AG04450 (cell line): ENCODE measurements around the gene TSACC. TPM values are rescaled to one million over a fixed set of nuclear protein-coding genes. Genes with fewer than 3 reads are reported as not detected.
A peak's percentile ranks its signal among the peaks of the same experiment; 100 is the strongest.
"Not testable (repeated sequence)": the region's sequence is repeated elsewhere in the genome, so short reads cannot be mapped to it uniquely, and the experiment has no call there.

Source experiments
- CTCF ChIA-PET: fragments of 300-600, 350-600 bp; formaldehyde crosslinking; extraction: SDS; loops from one replicate; lab custom pipeline; 2022; ENCODE audit warnings: antibody characterized with exemption, inconsistent platforms; lab: Charles Lee
- POLR2A ChIA-PET: fragments of 350-600 bp; formaldehyde crosslinking; extraction: SDS; loops from one replicate; lab custom pipeline; 2021; ENCODE audit warnings: antibody characterized with exemption, inconsistent platforms; lab: Yijun Ruan, JAX
- DNase-seq: peaks from one replicate; pipeline ENCODE4 v3.0.0-alpha.2; 2011; ENCODE audit warnings: low read depth, low spot score
- H3K27ac ChIP-seq: one replicate; pipeline ENCODE4 v1.5.1; 2012; ENCODE audit warnings: low read depth, low read length, control low read depth
- H3K27me3 ChIP-seq: one replicate; pipeline ENCODE4 v1.6.0; 2012; ENCODE audit warnings: low read length; ENCODE audit not compliant: control insufficient read depth, insufficient read depth
- H3K4me3 ChIP-seq: 2 replicates; pipeline ENCODE4 v1.5.1; 2011; ENCODE audit warnings: mild to moderate bottlenecking, low read depth, low read length, control low read depth
- H3K9me3 ChIP-seq: 2 replicates; pipeline ENCODE4 v1.5.1; 2012; ENCODE audit warnings: low read length; ENCODE audit not compliant: control insufficient read depth, insufficient read depth
- polyA plus RNA-seq: library from polyadenylated mRNA; depleted of rRNA; stranded (reverse); fragments of >200 nt; gene quantifications from 2 replicates; pipeline ENCODE4 v1.2.3, GENCODE V29; 2011
- TF ChIP-seq, protein P1 (sequence below): IDR thresholded peaks from 2 replicates; pipeline ENCODE4 v1.5.1; 2011; ENCODE audit warnings: low read depth, low read length, control low read depth, inconsistent platforms

The TSACC gene
- polyA plus RNA-seq, 1 experiment = 0.27 TPM

- TF ChIP-seq, protein P1, sequence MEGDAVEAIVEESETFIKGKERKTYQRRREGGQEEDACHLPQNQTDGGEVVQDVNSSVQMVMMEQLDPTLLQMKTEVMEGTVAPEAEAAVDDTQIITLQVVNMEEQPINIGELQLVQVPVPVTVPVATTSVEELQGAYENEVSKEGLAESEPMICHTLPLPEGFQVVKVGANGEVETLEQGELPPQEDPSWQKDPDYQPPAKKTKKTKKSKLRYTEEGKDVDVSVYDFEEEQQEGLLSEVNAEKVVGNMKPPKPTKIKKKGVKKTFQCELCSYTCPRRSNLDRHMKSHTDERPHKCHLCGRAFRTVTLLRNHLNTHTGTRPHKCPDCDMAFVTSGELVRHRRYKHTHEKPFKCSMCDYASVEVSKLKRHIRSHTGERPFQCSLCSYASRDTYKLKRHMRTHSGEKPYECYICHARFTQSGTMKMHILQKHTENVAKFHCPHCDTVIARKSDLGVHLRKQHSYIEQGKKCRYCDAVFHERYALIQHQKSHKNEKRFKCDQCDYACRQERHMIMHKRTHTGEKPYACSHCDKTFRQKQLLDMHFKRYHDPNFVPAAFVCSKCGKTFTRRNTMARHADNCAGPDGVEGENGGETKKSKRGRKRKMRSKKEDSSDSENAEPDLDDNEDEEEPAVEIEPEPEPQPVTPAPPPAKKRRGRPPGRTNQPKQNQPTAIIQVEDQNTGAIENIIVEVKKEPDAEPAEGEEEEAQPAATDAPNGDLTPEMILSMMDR = no peak
- H3K27ac ChIP-seq = no peak overlapping the region
- CTCF ChIA-PET = interaction anchor here (0.7 to 1.8 kb wide), 4 partner anchors 15 to 361 kb away, joined by 3 to 8 read pairs (median 4); no protein-coding TSS in a partner anchor
- H3K27me3 ChIP-seq = peaks cover 10% of the 10 kb centered on the region
- POLR2A ChIA-PET = no interaction called here
- no peak overlapping the region for H3K4me3 ChIP-seq
- no peak for DNase-seq
- no peaks in the 10 kb centered on the region for H3K9me3 ChIP-seq
These were observed 6.1 kb downstream of the TSACC start for GRCh38 chr1:156344409-156344808.

DNA sequence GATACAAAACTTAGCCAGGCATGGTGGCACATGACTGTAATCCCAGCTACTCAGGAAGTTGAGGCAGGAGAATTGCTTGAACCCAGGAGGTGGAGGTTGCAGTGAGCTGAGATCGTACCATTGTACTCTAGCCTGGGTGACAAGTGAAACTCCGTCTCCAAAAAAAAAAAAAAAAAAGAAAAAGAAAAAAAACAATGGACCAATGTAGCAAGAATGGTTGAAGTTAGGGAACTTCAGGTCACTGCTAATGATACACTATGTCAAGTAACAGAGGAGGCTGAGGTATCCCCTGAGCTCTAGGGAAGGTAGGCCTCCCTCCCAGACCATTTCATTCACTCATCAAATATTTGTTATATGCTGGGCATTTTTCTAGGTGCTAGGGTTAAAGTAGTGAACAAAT is 7.7 kb downstream of the TSACC start:
- H3K27ac ChIP-seq, DNase-seq, H3K4me3 ChIP-seq, H3K9me3 ChIP-seq, POLR2A ChIA-PET: not testable (repeated sequence)
- CTCF ChIA-PET = interaction anchor here (0.6 to 1.8 kb wide), 2 partner anchors 40 to 250 kb away, joined by 8 read pairs; no protein-coding TSS in a partner anchor
- peaks cover 16% of the 10 kb centered on the region for H3K27me3 ChIP-seq

DNA sequence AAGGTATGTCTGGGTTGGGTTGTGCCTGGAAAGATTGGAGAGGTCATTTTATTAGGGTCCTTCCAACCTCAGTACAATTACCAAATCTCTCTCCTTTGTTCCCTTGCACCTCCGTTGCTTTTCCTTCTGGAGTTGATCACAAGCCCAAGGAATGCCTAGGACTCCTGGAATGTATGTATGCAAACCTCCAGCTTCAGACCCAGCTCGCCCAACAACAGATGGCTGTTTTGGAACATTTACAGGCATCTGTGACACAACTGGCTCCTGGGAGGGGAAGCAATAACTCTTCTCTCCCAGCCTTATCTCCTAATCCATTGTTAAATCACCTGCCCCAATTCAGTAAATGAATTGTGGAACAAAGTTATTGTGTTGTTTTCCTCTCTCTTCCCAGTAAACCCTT is 8.3 kb downstream of the TSACC start:
- CTCF ChIA-PET = no interaction called here
- Histone ChIP-seq H3K27me3 (peaks cover 22% of the 10 kb centered on the region), H3K9me3 (no peaks in the 10 kb centered on the region), H3K27ac (no peak overlapping the region), H3K4me3 (no peak overlapping the region)
- TF ChIP-seq, protein P1 = no peak
- POLR2A ChIA-PET = no interaction called here
- peak; percentile 43 for DNase-seq

- Histone ChIP-seq H3K27ac (no peak overlapping the region), H3K4me3 (no peak overlapping the region), H3K9me3 (no peaks in the 10 kb centered on the region), H3K27me3 (peaks cover 27% of the 10 kb centered on the region)
- TF ChIP-seq, protein P1 = no peak
- CTCF ChIA-PET = interaction anchor here (0.6 to 1.6 kb wide), 6 partner anchors 12 to 263 kb away, joined by 3 to 8 read pairs (median 4); no protein-coding TSS in a partner anchor
- DNase-seq = no peak
- POLR2A ChIA-PET = no interaction called here
These were observed 9.0 kb downstream of the TSACC start for GRCh38 chr1:156347331-156347730.

GRCh38 chr1:156352481-156352880 is 14.2 kb downstream of the TSACC start:
- H3K4me3 ChIP-seq, POLR2A ChIA-PET, DNase-seq, H3K9me3 ChIP-seq, H3K27ac ChIP-seq: not testable (repeated sequence)
- H3K27me3 ChIP-seq = peaks cover 38% of the 10 kb centered on the region
- CTCF ChIA-PET = interaction anchor here (0.6 kb wide), 2 partner anchors 15 to 33 kb away, joined by 4 to 7 read pairs; partner anchors contain the start of gene CCT3

- DNase-seq = no peak
- POLR2A ChIA-PET = no interaction called here
- CTCF ChIA-PET = interaction anchor here (1.1 kb wide), 1 partner anchor 89 kb away, joined by 6 read pairs; no protein-coding TSS in a partner anchor
- peaks cover 47% of the 10 kb centered on the region for H3K27me3 ChIP-seq
- H3K9me3 ChIP-seq = no peaks in the 10 kb centered on the region; the same call in 1 of the 2 replicates
- H3K27ac ChIP-seq = peak overlapping the region; percentile 11
- TF ChIP-seq, protein P1 = no peak
- H3K4me3 ChIP-seq = no peak overlapping the region
These were observed 18.0 kb downstream of the TSACC start for GRCh38 chr1:156356262-156356874.
